HEK293 (cell line): ENCODE results near the gene PLD4.

Experiments used
- CTCF ChIP-seq: fragments of 450-650 bp; formaldehyde crosslinking; IDR thresholded peaks from 2 replicates; pipeline ENCODE4 v1.5.1; 2016; ENCODE audit warnings: missing biosample characterization, missing genetic modification characterization
- PBX3 ChIP-seq: sonication (generic); formaldehyde crosslinking; IDR thresholded peaks from 2 replicates; pipeline ENCODE4 v1.8.1; 2022; ENCODE audit warnings: mild to moderate bottlenecking, moderate library complexity, missing genetic modification reagents
- ZBTB1 ChIP-seq: fragments of 450-650 bp; formaldehyde crosslinking; IDR thresholded peaks from 2 replicates; pipeline ENCODE4 v1.5.1; 2016; ENCODE audit warnings: missing biosample characterization, missing genetic modification characterization
- ZBTB44 ChIP-seq: fragments of 450-650 bp; IDR thresholded peaks from 2 replicates; pipeline ENCODE4 v1.5.1; 2018; ENCODE audit warnings: missing biosample characterization, mild to moderate bottlenecking, missing genetic modification characterization
- ZBTB49 ChIP-seq: fragments of 450-650 bp; formaldehyde crosslinking; IDR thresholded peaks from 2 replicates; pipeline ENCODE4 v1.5.1; 2016; ENCODE audit warnings: missing biosample characterization, missing genetic modification characterization, low read depth
- ZBTB7A ChIP-seq: fragments of 450-650 bp; formaldehyde crosslinking; IDR thresholded peaks from 2 replicates; pipeline ENCODE4 v1.5.1; 2016; ENCODE audit warnings: low read depth, missing biosample characterization, missing genetic modification characterization
- ZFP3 ChIP-seq: fragments of 450-650 bp; formaldehyde crosslinking; IDR thresholded peaks from 2 replicates; pipeline ENCODE4 v1.5.1; 2016; ENCODE audit warnings: low read depth, missing biosample characterization, missing genetic modification characterization
- ZNF350 ChIP-seq: fragments of 450-650 bp; formaldehyde crosslinking; IDR thresholded peaks from 2 replicates; pipeline ENCODE4 v1.5.0; 2017; ENCODE audit warnings: missing biosample characterization, mild to moderate bottlenecking, missing genetic modification characterization
- ZNF37A ChIP-seq: fragments of 450-650 bp; IDR thresholded peaks from 2 replicates; pipeline ENCODE4 v1.5.1; 2018; ENCODE audit warnings: missing biosample characterization, missing genetic modification characterization
- TF ChIP-seq, protein P1 (sequence below): fragments of 450-650 bp; formaldehyde crosslinking; IDR thresholded peaks from 2 replicates; pipeline ENCODE4 v1.5.1; 2016; ENCODE audit warnings: missing biosample characterization, missing genetic modification characterization

DNA sequence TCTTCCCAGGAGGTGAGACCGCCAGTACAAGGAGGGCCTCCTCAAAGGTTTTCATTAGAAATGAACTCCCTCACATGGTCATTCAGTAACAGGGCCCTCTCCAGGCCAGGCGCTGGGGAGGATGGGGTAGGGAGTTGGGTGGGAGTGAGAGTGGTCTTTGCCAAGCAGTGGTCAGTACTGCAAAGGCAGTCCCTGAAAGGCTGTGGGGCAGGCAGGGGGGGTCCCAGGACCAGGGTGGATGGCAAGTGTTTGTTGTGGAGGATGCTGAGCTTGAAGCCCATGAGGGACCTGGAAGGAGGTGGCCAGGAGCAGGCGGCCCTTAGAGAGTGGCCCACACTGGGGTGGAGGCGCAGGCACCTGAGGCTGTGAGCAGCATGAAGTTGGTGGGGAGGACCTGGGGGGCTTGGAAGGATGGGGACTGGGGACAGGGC is 33.5 kb upstream of the PLD4 start:
- TF ChIP-seq CTCF (tag by site-specific recombination) (no peak), ZFP3 (tag by site-specific recombination) (no peak), ZBTB7A (tag by site-specific recombination) (no peak), ZNF37A (tag by site-specific recombination) (no peak), ZBTB44 (no peak), ZNF350 (no peak), ZBTB49 (no peak), PBX3 (CRISPR knock-in tag) (no peak), ZBTB1 (tag by site-specific recombination) (no peak)
- TF ChIP-seq, protein P1, sequence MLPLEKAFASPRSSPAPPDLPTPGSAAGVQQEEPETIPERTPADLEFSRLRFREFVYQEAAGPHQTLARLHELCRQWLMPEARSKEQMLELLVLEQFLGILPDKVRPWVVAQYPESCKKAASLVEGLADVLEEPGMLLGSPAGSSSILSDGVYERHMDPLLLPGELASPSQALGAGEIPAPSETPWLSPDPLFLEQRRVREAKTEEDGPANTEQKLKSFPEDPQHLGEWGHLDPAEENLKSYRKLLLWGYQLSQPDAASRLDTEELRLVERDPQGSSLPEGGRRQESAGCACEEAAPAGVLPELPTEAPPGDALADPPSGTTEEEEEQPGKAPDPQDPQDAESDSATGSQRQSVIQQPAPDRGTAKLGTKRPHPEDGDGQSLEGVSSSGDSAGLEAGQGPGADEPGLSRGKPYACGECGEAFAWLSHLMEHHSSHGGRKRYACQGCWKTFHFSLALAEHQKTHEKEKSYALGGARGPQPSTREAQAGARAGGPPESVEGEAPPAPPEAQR (tag by site-specific recombination): no peak
